Measurements from ENCODE around the gene SORT1.
"Not testable (repeated sequence)": the region's sequence is repeated elsewhere in the genome, so short reads cannot be mapped to it uniquely, and the experiment has no call there.

SORT1 gene

DNA sequence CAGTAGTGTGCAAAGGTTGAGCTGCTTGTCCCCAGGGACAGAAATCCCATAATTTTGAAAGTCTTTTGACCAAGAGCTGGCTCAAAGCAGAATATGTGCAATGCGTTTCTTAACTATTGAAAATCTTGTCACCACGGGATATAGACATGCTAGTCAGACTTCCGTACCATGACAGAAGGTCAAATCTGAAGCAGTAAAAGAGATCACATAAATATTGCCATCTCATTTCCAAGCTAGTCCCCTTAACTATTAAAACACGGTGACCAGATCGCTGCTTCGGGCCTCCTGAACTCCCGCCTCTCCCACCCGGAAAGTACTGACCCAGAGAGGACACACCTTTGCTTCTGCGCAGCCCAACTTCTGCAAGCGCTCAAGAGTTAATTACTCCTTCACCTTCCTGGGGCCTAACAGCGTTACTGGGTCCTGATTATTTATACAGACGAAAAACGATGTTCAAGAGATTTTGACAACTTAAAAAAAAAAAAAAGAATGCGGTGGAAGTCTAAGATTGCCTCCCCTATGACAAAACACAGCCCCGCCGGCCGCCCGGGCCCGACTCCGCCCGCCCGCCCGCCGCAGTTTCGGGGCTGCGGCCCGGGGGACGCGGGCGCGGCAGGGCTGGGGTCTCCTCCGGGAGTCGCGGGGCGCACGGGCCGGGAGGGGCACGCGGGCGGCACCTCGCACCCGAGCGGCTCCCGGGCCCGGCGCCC is 692 bp downstream of the SORT1 start:
- DNase-seq (ENCODE audit: low read depth): no peak

DNA sequence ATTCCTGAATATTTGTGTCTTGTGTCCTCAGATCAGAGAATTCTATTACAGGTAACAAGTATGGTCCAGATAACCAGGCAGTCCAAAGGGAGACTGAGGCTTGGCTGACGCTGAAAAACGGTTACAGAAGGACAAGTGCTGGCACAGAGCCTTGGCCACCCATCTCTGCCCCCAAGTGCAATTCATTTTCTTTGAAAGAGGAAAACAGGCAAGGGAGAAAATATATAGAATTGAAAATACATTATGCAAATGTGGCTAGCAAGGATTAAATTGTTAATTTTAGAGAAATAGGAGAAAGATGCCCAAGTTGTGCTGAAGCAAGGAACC is 1.2 kb downstream of the SORT1 start:
- DNase-seq (ENCODE audit: low read depth): no peak

DNA sequence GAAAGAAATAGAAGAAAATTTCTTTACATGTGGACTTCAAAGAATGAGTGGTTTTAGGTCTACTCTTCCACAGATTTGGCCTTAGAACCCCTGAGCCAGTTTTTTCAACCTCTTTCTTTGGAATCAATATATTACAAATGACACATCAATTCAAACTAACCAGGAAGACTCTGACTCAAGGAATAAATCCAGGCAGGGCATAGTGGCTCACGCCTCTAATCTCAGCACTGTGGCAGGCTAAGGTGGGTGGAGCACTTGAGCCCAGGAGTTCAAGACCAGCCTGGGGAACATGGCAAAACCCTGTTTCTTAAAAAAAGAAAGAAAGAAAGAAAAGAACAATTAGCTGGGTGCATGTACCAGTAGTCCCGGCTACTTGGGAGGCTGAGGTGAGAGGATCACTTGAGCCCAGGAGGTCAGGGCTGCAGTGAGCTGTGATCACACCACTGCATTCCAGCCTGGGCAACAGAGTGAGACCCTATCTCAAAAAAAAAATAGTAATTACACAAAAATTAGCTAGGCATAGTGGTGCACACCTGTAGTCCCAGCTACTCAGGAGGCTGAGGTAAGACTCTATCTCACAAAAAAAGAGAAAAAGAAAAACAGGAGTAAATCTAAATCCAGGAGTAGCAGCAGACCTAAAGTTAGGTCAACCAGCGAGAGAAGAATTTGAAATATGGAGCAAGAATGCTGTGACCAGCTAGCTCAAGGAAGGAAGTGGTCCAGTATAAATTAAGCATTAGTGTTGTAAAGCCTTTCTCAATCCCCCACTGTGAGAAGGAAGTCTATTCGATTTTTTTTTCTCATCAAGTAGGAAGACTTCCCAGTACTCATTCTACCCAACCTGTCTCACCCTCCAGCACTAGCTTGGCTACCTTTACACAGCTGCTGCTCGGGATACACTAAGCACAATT is 1.9 kb downstream of the SORT1 start:
- no peak for DNase-seq (ENCODE audit: low read depth)

DNA sequence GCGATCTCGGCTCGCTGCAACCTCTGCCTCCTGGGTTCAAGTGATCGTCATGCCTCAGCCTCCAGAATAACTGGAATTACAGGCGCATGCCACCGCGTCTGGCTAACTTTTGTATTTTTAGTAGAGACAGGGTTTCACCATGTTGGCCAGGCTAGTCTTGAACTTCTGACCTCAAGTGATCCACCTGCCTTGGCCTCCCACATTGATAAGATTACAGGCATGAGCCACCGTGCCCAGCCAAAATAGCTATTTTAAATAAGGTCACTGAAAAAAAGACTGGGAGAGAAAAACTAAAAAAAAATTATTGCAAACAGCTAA is 2.5 kb downstream of the SORT1 start:
- not testable (repeated sequence) for DNase-seq (ENCODE audit: low read depth)

DNA sequence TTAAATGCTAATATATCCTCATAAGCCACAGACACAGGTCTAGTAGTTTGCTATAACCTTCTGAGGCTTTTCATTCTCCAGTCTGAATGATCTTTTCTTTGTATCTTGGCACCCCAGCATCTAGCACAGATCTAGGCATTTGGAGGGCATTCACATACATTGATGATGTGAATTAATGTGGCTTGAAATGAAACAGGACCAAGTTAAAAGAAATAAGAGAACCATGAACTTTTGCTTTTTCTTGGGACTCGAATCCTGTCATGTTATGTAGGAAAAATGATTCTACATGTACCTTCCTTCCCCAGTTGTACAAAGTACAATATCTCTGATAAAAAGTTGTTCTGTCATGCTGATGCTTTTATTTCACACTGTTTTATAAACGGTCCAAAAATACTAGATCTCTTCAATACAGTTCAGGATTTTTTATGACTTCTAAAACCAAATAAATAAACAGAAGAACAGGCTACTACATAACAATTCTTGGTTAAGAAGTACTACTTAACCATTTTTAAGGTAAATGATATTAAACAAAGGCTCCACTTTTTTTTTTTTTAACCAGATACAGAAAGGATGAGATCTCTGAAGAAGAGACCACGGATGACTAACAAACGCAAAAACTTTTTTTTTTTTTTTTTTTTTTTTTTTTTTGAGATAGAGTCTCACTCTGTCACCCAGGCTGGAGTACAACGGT is 3.0 kb downstream of the SORT1 start:
- DNase-seq (ENCODE audit: low read depth): no peak

DNA sequence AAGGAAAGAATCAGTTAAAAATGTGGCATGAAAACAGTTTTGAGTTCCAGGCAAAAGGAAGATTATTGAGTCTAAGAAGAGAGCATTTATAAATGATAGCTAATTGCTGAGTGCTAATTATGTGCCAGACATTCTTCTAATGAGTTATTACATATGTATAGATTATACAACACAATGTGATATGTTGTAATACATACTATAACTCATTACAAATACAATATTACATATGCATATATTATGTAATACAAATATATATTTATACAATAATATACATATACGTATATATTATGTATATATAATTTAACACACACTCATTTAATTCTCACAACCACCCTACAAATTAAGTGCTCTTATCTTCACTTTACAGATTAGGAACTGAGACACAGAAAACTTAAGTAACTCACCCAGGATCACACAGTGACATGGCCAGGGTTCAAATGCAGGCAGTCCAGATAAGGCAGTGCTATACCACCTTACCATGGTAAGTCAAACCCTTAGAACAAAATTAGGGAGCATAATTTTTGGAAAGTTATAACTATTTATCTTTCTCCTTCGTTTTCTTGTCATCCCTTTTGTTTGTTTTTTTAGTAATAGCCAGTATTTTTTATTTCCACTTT is 4.0 kb downstream of the SORT1 start:
- no peak for DNase-seq (ENCODE audit: low read depth)

DNA sequence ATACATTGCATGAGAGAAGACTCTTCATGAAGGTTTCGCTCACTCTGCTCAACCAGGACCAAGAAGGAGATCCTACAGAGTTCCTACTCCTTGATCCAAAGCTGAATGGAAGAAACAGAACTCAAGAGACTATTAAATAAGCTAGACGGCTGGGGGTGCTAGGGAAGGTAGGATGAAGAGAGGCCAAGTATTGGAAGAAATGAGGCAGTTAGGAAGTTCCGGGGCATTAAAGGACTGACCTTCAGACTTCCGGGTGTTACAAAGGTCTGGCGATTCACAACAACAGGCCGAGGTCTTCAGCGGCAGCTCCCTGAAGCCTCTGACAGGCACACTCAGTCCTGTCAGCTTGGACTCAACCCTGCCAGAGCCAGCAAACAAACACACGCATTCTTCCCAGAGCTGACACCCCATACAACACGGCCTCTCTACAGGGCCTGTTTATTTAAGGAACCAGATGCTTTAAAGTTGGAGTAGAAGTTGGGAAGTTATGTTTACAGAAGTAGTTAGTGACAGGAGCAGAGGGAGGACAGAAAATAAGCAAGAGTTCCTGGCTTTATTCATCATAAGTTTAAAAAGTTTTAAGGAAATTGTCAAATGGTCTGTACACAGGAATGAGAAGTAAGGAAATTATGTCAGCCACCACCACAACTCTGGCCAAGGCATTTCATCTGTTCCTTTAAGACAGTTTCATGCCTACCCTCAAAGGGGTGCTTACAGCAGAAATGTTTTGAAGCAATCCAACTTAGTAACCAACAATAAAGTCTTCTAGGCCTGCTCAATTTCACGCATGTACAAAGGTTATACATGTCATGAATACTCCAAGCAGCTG is 4.7 kb downstream of the SORT1 start:
- DNase-seq (ENCODE audit: low read depth): no peak

DNA sequence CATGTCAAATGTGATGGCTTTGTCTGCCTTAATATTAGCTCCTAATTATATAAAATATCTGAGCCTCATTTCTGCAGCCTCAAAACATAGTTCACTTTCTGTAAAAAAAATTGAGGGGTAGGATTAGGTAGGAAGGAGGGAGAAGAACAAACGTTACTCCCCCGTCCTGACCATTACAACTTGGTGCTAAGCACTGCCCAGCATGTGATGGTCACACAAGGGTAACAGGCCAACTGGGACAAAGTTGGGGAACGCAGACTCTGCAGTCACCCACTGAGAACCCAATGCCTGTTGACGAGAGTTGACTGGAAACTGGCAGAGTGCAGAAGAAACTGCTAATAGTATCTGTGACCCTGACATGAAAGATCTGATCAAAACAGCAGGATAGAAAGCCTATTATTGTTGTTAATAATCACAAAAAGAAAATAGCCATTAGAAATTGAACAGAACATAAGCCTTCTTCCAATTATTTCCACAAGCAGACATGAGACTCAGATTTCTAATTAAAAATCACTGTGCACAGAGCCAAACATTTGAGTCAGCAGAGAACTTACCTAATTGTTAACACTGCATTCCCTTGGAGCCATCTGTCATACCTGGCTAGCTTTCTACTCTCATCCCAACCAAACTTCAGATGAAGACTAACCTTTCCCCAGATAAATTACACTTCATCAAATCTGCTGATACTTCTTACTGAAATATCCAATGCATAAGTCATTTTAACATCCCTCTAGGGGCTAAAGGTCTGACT is 5.5 kb downstream of the SORT1 start:
- no peak for DNase-seq (ENCODE audit: low read depth)

- no peak for DNase-seq (ENCODE audit: low read depth)
These were observed 6.1 kb downstream of the SORT1 start for GRCh38 chr1:109391626-109392025.

GRCh38 chr1:109391157-109391556 is 6.6 kb downstream of the SORT1 start:
- DNase-seq (ENCODE audit: low read depth): no peak

DNA sequence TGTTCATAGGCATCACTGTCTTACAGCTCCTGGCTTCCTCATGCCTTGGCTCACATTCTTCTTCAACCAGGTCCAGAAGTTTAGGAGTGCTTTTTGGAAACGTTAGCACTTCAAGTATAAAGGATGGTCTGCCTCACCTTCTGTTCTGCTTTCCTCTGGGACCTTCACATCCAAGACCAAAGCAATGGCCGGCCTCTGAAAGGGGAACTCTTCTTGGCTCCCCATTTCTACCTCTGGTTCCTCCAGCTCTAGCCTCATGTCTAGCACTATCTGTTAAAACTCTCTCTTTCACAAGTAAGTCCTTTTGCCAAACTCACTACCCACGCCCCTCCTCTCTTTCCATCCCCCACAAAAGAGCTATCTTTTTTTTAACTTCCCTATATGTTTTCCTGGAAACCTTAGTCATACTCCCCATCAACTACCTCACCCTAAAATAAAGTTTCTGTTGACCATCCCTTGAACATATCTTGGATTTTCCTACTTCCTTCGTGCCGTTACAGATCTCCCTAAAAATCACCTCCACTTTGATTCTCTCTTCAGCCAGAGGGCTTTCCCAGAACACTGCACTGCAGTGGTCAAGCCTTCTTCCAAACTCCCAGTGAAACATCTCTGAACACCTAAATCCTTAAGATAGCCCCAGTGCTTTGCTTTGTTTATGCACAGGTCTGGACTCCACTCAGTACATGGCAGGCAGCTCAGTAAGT is 7.9 kb downstream of the SORT1 start:
- DNase-seq (ENCODE audit: low read depth): no peak

- no peak for DNase-seq (ENCODE audit: low read depth)
These were observed 8.7 kb downstream of the SORT1 start for GRCh38 chr1:109388884-109389637.

DNA sequence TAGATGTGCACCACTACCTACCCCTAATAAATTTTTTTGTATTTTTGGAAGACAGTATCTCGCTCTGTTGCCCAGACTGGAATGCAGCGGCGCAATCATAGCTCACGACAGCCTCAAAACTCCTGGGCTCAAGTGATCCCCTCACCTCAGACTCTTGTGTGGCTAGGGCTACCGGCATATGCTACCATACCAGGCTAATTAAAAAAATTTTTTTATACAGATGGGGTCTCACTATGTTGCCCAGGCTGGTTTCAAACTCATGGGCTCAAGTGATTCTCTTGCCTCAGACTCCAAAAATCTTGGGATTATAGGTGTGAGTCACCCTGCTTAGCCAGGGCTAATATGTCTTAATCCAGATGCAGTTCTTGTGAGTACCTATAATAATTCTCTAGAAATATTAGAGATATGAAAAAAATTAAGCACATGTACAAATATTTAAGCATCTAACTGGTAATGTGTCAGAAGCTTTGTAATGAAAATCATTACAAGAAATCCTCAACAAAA is 9.5 kb downstream of the SORT1 start:
- DNase-seq (ENCODE audit: low read depth): no peak

- no peak for DNase-seq (ENCODE audit: low read depth)
These were observed 11.5 kb downstream of the SORT1 start for GRCh38 chr1:109386054-109386717.

DNA sequence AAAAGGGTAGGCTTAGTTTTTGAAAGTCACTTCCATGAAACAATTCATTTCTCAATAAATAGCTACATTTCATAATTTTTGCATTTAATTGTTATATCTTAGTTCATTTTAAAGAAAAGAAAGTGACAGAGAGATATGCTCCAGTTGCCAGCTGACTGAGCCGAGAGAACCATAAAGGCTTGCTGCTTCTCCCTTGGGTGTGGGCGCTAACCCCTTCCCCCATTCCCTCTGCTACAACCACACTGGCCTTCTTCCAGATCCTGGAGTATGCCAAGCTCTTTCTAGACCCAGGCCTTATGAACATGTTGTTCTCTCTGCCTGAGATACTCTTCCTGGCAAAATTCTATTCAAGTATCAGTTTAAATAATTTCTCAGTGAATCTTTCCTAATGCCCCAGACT is 12.3 kb downstream of the SORT1 start:
- DNase-seq (ENCODE audit: low read depth): no peak

GRCh38 chr1:109383854-109384253 is 13.9 kb downstream of the SORT1 start:
- DNase-seq (ENCODE audit: low read depth): no peak

DNA sequence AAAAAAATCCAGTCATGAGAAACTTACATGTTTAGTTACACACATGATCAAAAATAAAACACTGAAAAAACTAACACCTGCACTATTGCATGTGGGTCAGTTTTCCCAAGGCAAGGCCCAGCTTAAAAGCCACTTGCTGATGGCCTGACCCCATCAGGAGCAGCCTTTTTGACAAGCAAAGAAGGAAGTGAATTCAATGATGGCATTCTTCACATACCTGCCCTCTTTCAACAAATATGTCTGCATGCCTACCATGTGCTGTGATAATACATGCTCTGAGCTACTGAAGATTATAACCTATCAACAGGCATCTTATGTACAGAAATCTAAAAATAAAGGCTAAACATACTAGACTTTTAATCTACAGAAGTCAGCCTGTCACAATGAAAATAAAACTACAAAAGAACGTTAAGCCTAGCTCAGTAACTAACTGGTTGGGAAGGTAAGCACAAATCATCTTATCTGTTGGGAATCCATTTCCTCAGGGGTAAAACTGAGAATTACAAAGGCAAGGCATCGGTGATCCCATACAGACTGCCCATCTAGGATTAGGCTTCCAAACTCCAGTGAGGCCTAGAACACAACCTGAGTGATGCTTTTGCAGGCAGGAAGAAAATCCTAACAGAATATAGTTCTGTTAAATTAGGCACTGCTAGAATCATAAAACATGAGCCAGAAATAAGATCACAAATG is 14.5 kb downstream of the SORT1 start:
- DNase-seq (ENCODE audit: low read depth): no peak

DNA sequence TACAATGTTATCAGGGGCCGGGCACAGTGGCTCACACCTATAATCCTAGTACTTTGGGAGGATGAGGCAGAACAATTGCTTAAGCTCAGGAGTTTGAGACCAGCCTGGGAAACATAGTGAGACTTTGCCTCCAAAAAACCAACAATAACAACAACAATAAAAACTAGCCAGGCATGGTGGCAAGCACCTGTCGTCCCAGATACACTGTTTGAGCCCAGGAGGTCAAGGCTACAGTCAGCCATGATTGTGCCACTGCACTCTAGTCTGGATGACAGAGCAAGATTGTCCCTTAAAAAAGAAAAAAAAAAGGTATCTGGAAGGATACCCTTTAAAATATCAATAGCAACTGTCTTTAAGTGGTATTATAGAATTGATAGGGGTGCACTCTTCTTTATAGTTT is 16.1 kb downstream of the SORT1 start:
- DNase-seq (ENCODE audit: low read depth): no peak
